K562 (cell line): ENCODE data around the gene USP14. TPM values are rescaled to one million over a fixed set of nuclear protein-coding genes. Genes with fewer than 3 reads are reported as not detected.

Experiments used
- ATAC-seq: fragments of 200-7000 bp; cut with Tn5 transposase; 3 replicates; pipeline ENCODE4 v1.9.1; 2020; ENCODE audit warnings: moderate library complexity
- BruUV-seq: library from RNA; stranded (reverse); fragments of 400-500 nt; replicated peaks from 2 replicates; lab custom pipeline; 2021; lab: Mats Ljungman, UMichigan
- CTCF ChIA-PET: fragments of 300-600 bp; formaldehyde crosslinking; extraction: SDS; loops from one replicate; lab custom pipeline; 2021; ENCODE audit warnings: low intra/inter-chr PET ratio; lab: Yijun Ruan, JAX
- POLR2A ChIA-PET: fragments of 300-600, 350-650 bp; sonication (Branson Sonifier 250); formaldehyde crosslinking; extraction: SDS; loops from one replicate; lab custom pipeline; 2021; ENCODE audit warnings: antibody characterized with exemption, inconsistent platforms; lab: Yijun Ruan, JAX
- DNase-seq, 4 experiments: peaks; one replicate each; pipeline versions ENCODE4 v3.0.0 to v3.0.0-alpha.2; 2011 to 2018; ENCODE audit warnings: low spot score in 3 of 4, mixed read lengths in 3 of 4; ENCODE audit errors: extremely low read depth in 1 of 4
- FAIRE-seq: peaks from 2 replicates; lab custom pipeline; 2011; peaks lifted over from hg19 to GRCh38; lab: Jason Lieb, UNC
- H2AFZ ChIP-seq: 2 replicates; pipeline ENCODE4 v1.6.0; 2011; ENCODE audit warnings: low read depth, low read length, control low read depth, inconsistent platforms
- H3K27ac ChIP-seq: fragments of 200-600 bp; 3 replicates; pipeline ENCODE4 v1.8.0; 2011; ENCODE audit warnings: low read depth, mild to moderate bottlenecking, control low read depth, inconsistent platforms, low read length, moderate library complexity, mixed read lengths; ENCODE audit errors: extremely low read depth
- H3K27me3 ChIP-seq, 2 experiments: fragments of 300-600 bp in 1 of 2; 2 replicates in 1 of 2; 3 replicates in 1 of 2; pipeline versions ENCODE4 v1.6.0 to v1.8.0; 2011; ENCODE audit warnings: inconsistent platforms in 2 of 2, low read length in 2 of 2, mild to moderate bottlenecking in 1 of 2, mixed read lengths in 1 of 2, moderate library complexity in 1 of 2; ENCODE audit not compliant: control insufficient read depth in 2 of 2, insufficient read depth in 2 of 2
- H3K36me3 ChIP-seq: fragments of 300-600 bp; 3 replicates; pipeline ENCODE4 v1.8.0; 2011; ENCODE audit warnings: mild to moderate bottlenecking, low read length, inconsistent platforms; ENCODE audit not compliant: control insufficient read depth, insufficient read depth
- H3K4me1 ChIP-seq, 2 experiments: fragments of 200-600 bp in 1 of 2; replicated peaks in 1 of 2; 2 replicates in 1 of 2; 3 replicates in 1 of 2; pipeline versions ENCODE4 v1.5.1 to v1.8.0; 2011; ENCODE audit warnings: inconsistent platforms in 2 of 2, low read length in 2 of 2, mild to moderate bottlenecking in 1 of 2, mixed read lengths in 1 of 2, moderate library complexity in 1 of 2; ENCODE audit not compliant: control insufficient read depth in 2 of 2, insufficient read depth in 2 of 2
- H3K4me2 ChIP-seq: 2 replicates; pipeline ENCODE4 v1.6.1; 2011; ENCODE audit warnings: low read length, control low read depth, inconsistent platforms, mixed read lengths; ENCODE audit not compliant: insufficient read depth
- H3K4me3 ChIP-seq: fragments of 200-600 bp; sonication (generic), shearing (Covaris generic); 2 replicates; pipeline ENCODE4 v1.5.1; 2016; ENCODE audit warnings: control low read depth, inconsistent platforms
- H3K79me2 ChIP-seq: fragments of 200-600 bp; 3 replicates; pipeline ENCODE4 v1.8.0; 2011; ENCODE audit warnings: low read length, inconsistent platforms; ENCODE audit not compliant: control insufficient read depth, insufficient read depth
- H3K9ac ChIP-seq, 2 experiments: 2 replicates each; pipeline versions ENCODE4 v1.6.0 to v1.6.1; 2011; ENCODE audit warnings: low read depth in 2 of 2, low read length in 2 of 2, control low read depth in 1 of 2, inconsistent platforms in 1 of 2, mild to moderate bottlenecking in 1 of 2, mixed read lengths in 1 of 2; ENCODE audit not compliant: insufficient read depth in 1 of 2
- H3K9me1 ChIP-seq: one replicate; pipeline ENCODE4 v1.6.0; 2011; ENCODE audit warnings: inconsistent platforms, mild to moderate bottlenecking, low read length, moderate library complexity; ENCODE audit not compliant: control insufficient read depth, insufficient read depth
- H3K9me3 ChIP-seq: replicated peaks from 2 replicates; pipeline ENCODE4 v1.5.1; 2011; ENCODE audit warnings: low read depth, low read length, inconsistent platforms; ENCODE audit not compliant: control insufficient read depth, insufficient read depth
- H4K20me1 ChIP-seq: replicated peaks from 2 replicates; pipeline ENCODE4 v1.6.1; 2011; ENCODE audit warnings: low read length, inconsistent platforms, mixed read lengths; ENCODE audit not compliant: control insufficient read depth, insufficient read depth
- CHD7 ChIP-seq: fragments of 200-600 bp; sonication (generic); IDR thresholded peaks from one replicate; pipeline ENCODE4 v1.6.1; 2012; ENCODE audit warnings: mild to moderate bottlenecking, low read depth, low read length, inconsistent platforms
- HDAC8 ChIP-seq: fragments of 450-650 bp; IDR thresholded peaks from 2 replicates; pipeline ENCODE4 v1.6.1; 2016; ENCODE audit warnings: mild to moderate bottlenecking, missing genetic modification characterization, moderate library complexity, missing compliant biosample characterization
- MCM5 ChIP-seq: fragments of 450-650 bp; IDR thresholded peaks from 2 replicates; pipeline ENCODE4 v1.6.1; 2016; ENCODE audit warnings: low read depth
- WGBS: fragments of 100-300 bp; shearing (Covaris generic); methylation state at CpG from one replicate; pipeline ENCODE4 v1.1.6; 2016; ENCODE audit warnings: low coverage, mixed read lengths; ENCODE audit not compliant: insufficient coverage; ENCODE audit errors: missing lambda C conversion rate; 5-methylcytosine and 5-hydroxymethylcytosine counted together
- in situ Hi-C: fragments of 300-500 bp; cut with MboI; formaldehyde crosslinking; loops from 4 replicates; pipeline ENCODE4 v1.15.0; 2018; ENCODE audit warnings: inconsistent platforms, mixed read lengths
- intact Hi-C: fragments of 100-400 bp; cut with micrococcal nuclease; formaldehyde crosslinking; loops from 2 replicates; pipeline ENCODE4 v1.14.2; 2022
- polyA plus RNA-seq, 8 experiments: library from polyadenylated mRNA; depleted of rRNA in 4 of 8; stranded (reverse) in 5 of 8; unstranded in 3 of 8; fragments of >200 nt; fragmentation: Nextera tagmentation in 2 of 8; fragmentation: Illumina TruSeq in 1 of 8; extraction: Ambion mirVana in 2 of 8; extraction: Trizol in 1 of 8; gene quantifications; 2 replicates each; pipeline versions ENCODE4 v1.2.1 to v1.2.3, GENCODE V29; 2011 to 2014; ENCODE audit warnings: inconsistent platforms in 1 of 8, missing spikeins in 1 of 8
- total RNA-seq, 7 experiments: library from RNA; depleted of rRNA in 6 of 7; stranded (reverse); fragments of >200 nt in 6 of 7; fragmentation: Illumina TruSeq in 2 of 7; extraction: Trizol in 2 of 7; gene quantifications; 2 replicates each; pipeline versions ENCODE4 v1.2.1 to v1.2.3, GENCODE V29; 2011 to 2021; ENCODE audit warnings: low replicate concordance in 1 of 7

The USP14 gene
- total and polyA plus RNA-seq, 9 of the 15 experiments (the other 6 are each of a cell fraction or from before 2014, with no cell fraction given) = 18.7 to 129 (median 40.3) TPM

- Histone ChIP-seq H3K4me1 (no peaks in the 10 kb centered on the region), H3K27ac (no peak overlapping the region), H3K9me1 (no peaks in the 10 kb centered on the region), H3K27me3 (no peaks in the 10 kb centered on the region), H4K20me1 (no peaks in the 10 kb centered on the region), H3K79me2 (peaks cover 7% of the 10 kb centered on the region; the same call in 1 of the 3 replicates), H3K9ac (no peak overlapping the region), H3K4me2 (no peak overlapping the region), H3K4me3 (no peak overlapping the region), H3K9me3 (no peaks in the 10 kb centered on the region), H2AFZ (no peak overlapping the region), H3K36me3 (peaks cover 94% of the 10 kb centered on the region)
- TF ChIP-seq CHD7 = no peak
- no peak for TF ChIP-seq MCM5
- no peak for TF ChIP-seq HDAC8 (tag)
- no peak for DNase-seq
- ATAC-seq = no peak
- POLR2A ChIA-PET = interaction anchor here (1.0 kb wide), 2 partner anchors 15 to 56 kb away, joined by 3 read pairs; no protein-coding TSS in a partner anchor
- CTCF ChIA-PET = no interaction called here
- no peak for FAIRE-seq
- WGBS = 83% methylated on average over 4 of the region's 4 CpGs
- no TSS peak for BruUV-seq
- intact Hi-C loops = no loop called here
- in situ Hi-C loops = no loop called here
Observed at GRCh38 chr18:210733-211132, 52.4 kb downstream of the USP14 start.
